HG03565 (cell line): ENCODE results near the gene ATP5PD.

Source experiments
- ATAC-seq: cut with Tn5 transposase; IDR thresholded peaks from one replicate; pipeline ENCODE4 v1.9.1; 2021; ENCODE audit warnings: mild to moderate bottlenecking, moderate library complexity; ENCODE audit not compliant: unreplicated experiment

The ATP5PD gene

GRCh38 chr17:75046407-75047289 lies at the start of gene ATP5PD, which contains the start of gene KCTD2:
ATP5PD (minus strand) TSS chr17:75046969; CDS start chr17:75042650, 4,319 bp downstream.
KCTD2 (plus strand) TSS chr17:75047225; CDS start chr17:75047251, 26 bp downstream.
- peak; percentile 88 for ATAC-seq

GRCh38 chr17:75096082-75096625 lies 49.4 kb upstream of the ATP5PD start:
- no peak for ATAC-seq

- ATAC-seq = no peak
Measured at GRCh38 chr17:75094871-75095399, 48.2 kb upstream of the ATP5PD start.

GRCh38 chr17:75093548-75094158 lies 46.9 kb upstream of the ATP5PD start:
- ATAC-seq = no peak

GRCh38 chr17:75091855-75092327 lies 45.1 kb upstream of the ATP5PD start:
- ATAC-seq = no peak

GRCh38 chr17:75090871-75091854 lies 44.4 kb upstream of the ATP5PD start:
- no peak for ATAC-seq

- no peak for ATAC-seq
Measured at GRCh38 chr17:75088465-75089417, 42.0 kb upstream of the ATP5PD start.

- ATAC-seq = no peak
Measured at GRCh38 chr17:75087558-75088453, 41.0 kb upstream of the ATP5PD start, which contains the start of gene SLC16A5. SLC16A5 (plus strand) TSS chr17:75087954; CDS start chr17:75093637, 5,683 bp downstream.

- ATAC-seq = no peak
Measured at GRCh38 chr17:75087182-75087557, 40.4 kb upstream of the ATP5PD start.

GRCh38 chr17:75086496-75087181 lies 39.9 kb upstream of the ATP5PD start:
- no peak for ATAC-seq

- no peak for ATAC-seq
Measured at GRCh38 chr17:75084039-75084660, 37.4 kb upstream of the ATP5PD start.

GRCh38 chr17:75082683-75083082 lies 35.9 kb upstream of the ATP5PD start:
- ATAC-seq = no peak

- no peak for ATAC-seq
Measured at GRCh38 chr17:75081611-75082540, 35.1 kb upstream of the ATP5PD start.

GRCh38 chr17:75079023-75079373 lies 32.2 kb upstream of the ATP5PD start:
- no peak for ATAC-seq

- no peak for ATAC-seq
Measured at GRCh38 chr17:75078284-75079022, 31.7 kb upstream of the ATP5PD start.
